Endodermal cell (in vitro differentiated cells): ENCODE data around the gene PITPNM1. TPM values are rescaled to one million over a fixed set of nuclear protein-coding genes. Genes with fewer than 3 reads are reported as not detected.

Source experiments
- DNase-seq: peaks from one replicate; pipeline ENCODE4 v3.0.0-alpha.2; 2017
- H3K27ac ChIP-seq: 2 replicates; pipeline ENCODE4 v1.5.1; 2013; ENCODE audit warnings: mild to moderate bottlenecking, low read depth, low read length, moderate library complexity
- H3K27me3 ChIP-seq: 2 replicates; pipeline ENCODE4 v1.6.1; 2013; ENCODE audit warnings: mild to moderate bottlenecking, low read length, moderate library complexity; ENCODE audit not compliant: insufficient read depth, control insufficient read depth, poor library complexity, severe bottlenecking
- H3K36me3 ChIP-seq: 2 replicates; pipeline ENCODE4 v1.7.0; 2013; ENCODE audit warnings: mild to moderate bottlenecking, low read length, moderate library complexity; ENCODE audit not compliant: control insufficient read depth, insufficient read depth
- H3K4me1 ChIP-seq: one replicate; pipeline ENCODE4 v1.7.0; 2013; ENCODE audit warnings: low read length; ENCODE audit not compliant: control insufficient read depth, insufficient read depth
- H3K4me3 ChIP-seq: 2 replicates; pipeline ENCODE4 v1.5.1; 2013; ENCODE audit warnings: mild to moderate bottlenecking, low read length, moderate library complexity
- H3K9ac ChIP-seq: 2 replicates; pipeline ENCODE4 v1.6.1; 2013; ENCODE audit warnings: mild to moderate bottlenecking, low read length, moderate library complexity; ENCODE audit not compliant: poor library complexity, severe bottlenecking; ENCODE audit errors: extremely low read depth
- H3K9me3 ChIP-seq: 2 replicates; pipeline ENCODE4 v1.6.1; 2013; ENCODE audit warnings: mild to moderate bottlenecking, low read length, moderate library complexity; ENCODE audit not compliant: control insufficient read depth
- H3K27ac Mint-ChIP-seq: 2 replicates; pipeline ENCODE4 v1.8.0; 2020; ENCODE audit warnings: mixed read lengths
- H3K27me3 Mint-ChIP-seq: 2 replicates; pipeline ENCODE4 v1.8.0; 2021; ENCODE audit warnings: mild to moderate bottlenecking, mixed read lengths; ENCODE audit not compliant: insufficient read depth
- H3K36me3 Mint-ChIP-seq: 2 replicates; pipeline ENCODE4 v1.8.0; 2020; ENCODE audit warnings: low read depth, mixed read lengths
- H3K4me1 Mint-ChIP-seq: 2 replicates; pipeline ENCODE4 v1.8.0; 2020; ENCODE audit warnings: mixed read lengths
- H3K4me3 Mint-ChIP-seq: 2 replicates; pipeline ENCODE4 v1.8.0; 2020; ENCODE audit warnings: mild to moderate bottlenecking, moderate library complexity, mixed read lengths
- H3K9me3 Mint-ChIP-seq: 2 replicates; pipeline ENCODE4 v1.8.0; 2020; ENCODE audit warnings: mild to moderate bottlenecking, mixed read lengths
- CTCF ChIP-seq: fragments of 200-600 bp; sonication (generic); conservative IDR thresholded peaks from 2 replicates; pipeline ENCODE4 v1.5.0; 2021; ENCODE audit warnings: antibody characterized with exemption, mild to moderate bottlenecking
- WGBS, 2 experiments: methylation state at CpG; one replicate each; pipeline versions ENCODE4 v1.1.5 to v1.1.7; 2013; ENCODE audit warnings: missing lambda C conversion rate in 2 of 2, mixed read lengths in 1 of 2; ENCODE audit not compliant: insufficient coverage in 1 of 2, insufficient read length in 1 of 2; 5-methylcytosine and 5-hydroxymethylcytosine counted together
- total RNA-seq, 2 donors: library from RNA; stranded (reverse); fragmentation: NEBNext Ultra II Directional in 1 of 2; extraction: Animal tissue kit (Norgen Biotek cat#: 25700) in 1 of 2; gene quantifications; 2 replicates in 1 of 2; 3 replicates in 1 of 2; pipeline ENCODE4 v1.2.1, GENCODE V29; 2021

Gene PITPNM1
- total RNA-seq, 2 donors from 2014 or later, result 94.6 to 104 TPM

GRCh38 chr11:67544616-67545242 is 39.6 kb upstream of the PITPNM1 start:
- H3K27ac Mint-ChIP-seq, result no peak overlapping the region
- Histone ChIP-seq H3K4me3 (no peak overlapping the region), H3K27ac (no peak overlapping the region)

DNA sequence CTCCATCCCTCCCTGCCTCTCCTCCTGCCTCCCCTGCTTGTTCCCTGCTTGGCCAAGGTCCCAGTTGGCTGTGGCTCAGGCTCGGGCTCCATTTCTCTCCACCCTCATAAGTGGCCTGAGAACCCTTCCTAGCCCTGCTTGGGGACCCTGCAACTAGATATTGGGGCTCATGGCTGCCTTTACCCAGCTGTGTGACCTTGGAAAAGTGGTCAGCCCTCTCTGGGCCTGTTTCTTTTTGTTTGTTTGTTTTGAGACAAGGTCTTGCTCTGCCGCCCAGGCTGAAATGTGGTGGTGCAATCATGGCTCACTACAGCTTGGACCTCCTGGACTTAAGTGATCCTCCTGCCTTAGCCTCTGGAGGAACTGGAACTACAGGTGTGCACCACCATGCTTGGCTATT is 38.4 kb upstream of the PITPNM1 start:
- no peak for TF ChIP-seq CTCF
- no peaks in the 10 kb centered on the region for H3K9me3 ChIP-seq
- Mint-ChIP-seq H3K4me1 (peaks cover 4% of the 10 kb centered on the region), H3K4me3 (no peak overlapping the region), H3K27ac (no peak overlapping the region), H3K36me3 (no peaks in the 10 kb centered on the region), H3K9me3 (peaks cover 6% of the 10 kb centered on the region), H3K27me3 (peaks cover 9% of the 10 kb centered on the region)
- H3K4me1 ChIP-seq, result no peaks in the 10 kb centered on the region
- no peak overlapping the region for H3K4me3 ChIP-seq
- no peaks in the 10 kb centered on the region for H3K27me3 ChIP-seq
- no peak overlapping the region for H3K9ac ChIP-seq
- 86 to 96% methylated on average over 2 of the region's 2 CpGs for WGBS, 2 experiments
- no peak for DNase-seq
- H3K27ac ChIP-seq, result no peak overlapping the region
- H3K36me3 ChIP-seq, result no peaks in the 10 kb centered on the region

More at GRCh38 chr11:67544616-67545242, 39.6 kb upstream of the PITPNM1 start:
- WGBS, 2 experiments, result 87 to 90% methylated on average over 8 to 10 of the region's 10 CpGs
- Mint-ChIP-seq H3K36me3 (no peaks in the 10 kb centered on the region), H3K27me3 (peaks cover 9% of the 10 kb centered on the region), H3K4me1 (peaks cover 4% of the 10 kb centered on the region), H3K4me3 (no peak overlapping the region), H3K9me3 (peaks cover 5% of the 10 kb centered on the region)
- H3K27me3 ChIP-seq, result no peaks in the 10 kb centered on the region
- H3K9ac ChIP-seq, result no peak overlapping the region
- no peaks in the 10 kb centered on the region for H3K36me3 ChIP-seq
- H3K9me3 ChIP-seq, result no peaks in the 10 kb centered on the region
- DNase-seq, result no peak
- TF ChIP-seq CTCF, result no peak
- no peaks in the 10 kb centered on the region for H3K4me1 ChIP-seq

- DNase-seq, result peak; percentile 81
- H3K36me3 Mint-ChIP-seq, result no peaks in the 10 kb centered on the region
- H3K4me1 ChIP-seq, result no peaks in the 10 kb centered on the region
- H3K4me3 ChIP-seq, result no peak overlapping the region
- H3K9me3 Mint-ChIP-seq, result peaks cover 11% of the 10 kb centered on the region
- TF ChIP-seq CTCF, result no peak
- no peaks in the 10 kb centered on the region for H3K9me3 ChIP-seq
- H3K27ac Mint-ChIP-seq, result peak overlapping the region; percentile 80
- H3K27me3 ChIP-seq, result no peaks in the 10 kb centered on the region
- no peaks in the 10 kb centered on the region for H3K36me3 ChIP-seq
- peaks cover 4% of the 10 kb centered on the region for H3K4me1 Mint-ChIP-seq
- H3K27me3 Mint-ChIP-seq, result peaks cover 12% of the 10 kb centered on the region
- WGBS, 2 experiments, result 77 to 93% methylated on average over 2 to 6 of the region's 7 CpGs
- H3K27ac ChIP-seq, result no peak overlapping the region
- H3K9ac ChIP-seq, result no peak overlapping the region
- H3K4me3 Mint-ChIP-seq, result no peak overlapping the region
Measured at GRCh38 chr11:67542971-67543370, 37.8 kb upstream of the PITPNM1 start.
